Ascending aorta (tissue), 2 donors: ENCODE measurements around the gene CDCA5. TPM values are rescaled to one million over a fixed set of nuclear protein-coding genes. Genes with fewer than 3 reads are reported as not detected.

ENCODE experiments used
- DNase-seq, 2 donors: peaks; one replicate each; pipeline ENCODE4 v3.0.0-alpha.2; 2019; ENCODE audit warnings: low spot score in 2 of 2
- H3K27ac ChIP-seq, 2 donors: fragments of 200-600 bp; sonication (generic); one replicate each; pipeline ENCODE4 v1.5.1; 2016 to 2017; ENCODE audit warnings: mild to moderate bottlenecking in 1 of 2
- H3K27me3 ChIP-seq: fragments of 200-600 bp; sonication (generic); one replicate; pipeline ENCODE4 v1.5.1; 2017
- H3K36me3 ChIP-seq, 2 donors: fragments of 200-600 bp; sonication (generic); one replicate each; pipeline ENCODE4 v1.5.1; 2016
- H3K4me1 ChIP-seq, 2 donors: fragments of 200-600 bp; sonication (generic); one replicate each; pipeline ENCODE4 v1.5.1; 2016 to 2017; ENCODE audit warnings: mild to moderate bottlenecking in 1 of 2
- H3K4me3 ChIP-seq, 2 donors: fragments of 200-600 bp; sonication (generic); one replicate each; pipeline ENCODE4 v1.5.1; 2016 to 2017; ENCODE audit warnings: mild to moderate bottlenecking in 1 of 2
- H3K9me3 ChIP-seq, 2 donors: fragments of 200-600 bp; sonication (generic); one replicate each; pipeline ENCODE4 v1.5.1; 2016
- intact Hi-C: fragments of 100-400 bp; cut with DNase I; formaldehyde crosslinking; loops from one replicate; pipeline ENCODE4 v1.15.1; 2023
- total RNA-seq: library from RNA; depleted of rRNA; stranded (reverse); fragments of >200 nt; gene quantifications from one replicate; pipeline ENCODE4 v1.1.0, GENCODE V29; 2016
- TF ChIP-seq, protein P1 (sequence below), 3 experiments: fragments of 200-600 bp in 2 of 3; fragments of 450-650 bp in 1 of 3; sonication (generic) in 2 of 3; IDR thresholded peaks; one replicate each; pipeline ENCODE4 v1.5.1; 2016 to 2019; ENCODE audit warnings: antibody characterized with exemption in 3 of 3, mild to moderate bottlenecking in 1 of 3, moderate library complexity in 1 of 3

The CDCA5 gene
- total RNA-seq, 1 donor from 2014 or later: not detected

DNA sequence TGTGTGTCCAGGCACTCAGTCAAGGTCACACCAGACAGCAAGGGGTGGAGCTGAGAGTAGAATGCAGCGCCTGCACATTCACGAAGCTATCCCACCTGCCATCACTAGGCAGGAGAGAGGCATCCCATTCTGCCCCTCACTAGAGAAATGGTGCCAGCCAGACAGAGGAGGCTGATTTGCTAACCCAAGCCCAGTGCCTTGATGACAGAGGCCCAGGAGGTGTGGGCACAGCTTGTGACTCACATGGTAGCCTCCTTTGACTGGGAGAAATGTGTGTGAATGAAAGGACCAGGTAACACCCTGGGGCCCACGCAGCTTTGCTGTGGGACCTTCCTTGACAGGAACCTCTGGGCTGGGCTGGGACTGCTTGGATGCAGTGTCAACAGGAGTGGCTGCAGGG is 20.3 kb downstream of the CDCA5 start:
- DNase-seq: no peak
- TF ChIP-seq, protein P1, sequence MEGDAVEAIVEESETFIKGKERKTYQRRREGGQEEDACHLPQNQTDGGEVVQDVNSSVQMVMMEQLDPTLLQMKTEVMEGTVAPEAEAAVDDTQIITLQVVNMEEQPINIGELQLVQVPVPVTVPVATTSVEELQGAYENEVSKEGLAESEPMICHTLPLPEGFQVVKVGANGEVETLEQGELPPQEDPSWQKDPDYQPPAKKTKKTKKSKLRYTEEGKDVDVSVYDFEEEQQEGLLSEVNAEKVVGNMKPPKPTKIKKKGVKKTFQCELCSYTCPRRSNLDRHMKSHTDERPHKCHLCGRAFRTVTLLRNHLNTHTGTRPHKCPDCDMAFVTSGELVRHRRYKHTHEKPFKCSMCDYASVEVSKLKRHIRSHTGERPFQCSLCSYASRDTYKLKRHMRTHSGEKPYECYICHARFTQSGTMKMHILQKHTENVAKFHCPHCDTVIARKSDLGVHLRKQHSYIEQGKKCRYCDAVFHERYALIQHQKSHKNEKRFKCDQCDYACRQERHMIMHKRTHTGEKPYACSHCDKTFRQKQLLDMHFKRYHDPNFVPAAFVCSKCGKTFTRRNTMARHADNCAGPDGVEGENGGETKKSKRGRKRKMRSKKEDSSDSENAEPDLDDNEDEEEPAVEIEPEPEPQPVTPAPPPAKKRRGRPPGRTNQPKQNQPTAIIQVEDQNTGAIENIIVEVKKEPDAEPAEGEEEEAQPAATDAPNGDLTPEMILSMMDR (IDR thresholded peaks at IDR 0.05): no peak
- Histone ChIP-seq H3K27me3 (no peaks in the 10 kb centered on the region), H3K36me3 (no peaks in the 10 kb centered on the region), H3K27ac (no peak overlapping the region), H3K4me3 (no peak overlapping the region), H3K4me1 (no peaks in the 10 kb centered on the region), H3K9me3 (no peaks in the 10 kb centered on the region)
- intact Hi-C loops: no loop called here

DNA sequence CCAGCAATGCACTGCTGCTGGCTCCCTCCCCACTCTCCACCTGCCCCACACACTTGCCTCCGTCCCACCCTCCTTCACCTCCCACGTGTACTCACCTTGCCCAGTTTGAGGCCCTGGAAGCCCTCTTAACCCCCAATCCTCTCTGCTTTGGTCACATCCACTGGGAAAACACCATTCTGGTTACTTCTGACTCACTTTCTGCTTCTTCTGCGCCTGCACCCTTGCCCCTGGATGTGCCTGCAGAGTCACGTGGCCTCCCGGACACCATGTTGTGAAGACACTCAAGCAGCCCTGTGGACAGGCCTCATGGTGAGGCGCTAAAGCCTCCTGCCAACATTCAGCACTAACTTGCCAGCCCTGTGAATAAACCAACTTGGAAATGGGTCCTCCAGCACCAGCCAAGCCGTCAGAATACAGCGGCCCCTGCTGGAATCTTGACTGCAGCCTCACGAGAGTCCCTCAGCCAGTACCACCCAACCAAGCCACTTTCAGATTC is 22.9 kb downstream of the CDCA5 start:
- no peaks in the 10 kb centered on the region for H3K27me3 ChIP-seq
- intact Hi-C loops: no loop called here
- TF ChIP-seq, protein P1 (IDR thresholded peaks at IDR 0.05): no peak
- H3K27ac ChIP-seq: no peak overlapping the region
- no peak overlapping the region for H3K4me3 ChIP-seq
- no peaks in the 10 kb centered on the region for H3K36me3 ChIP-seq
- H3K9me3 ChIP-seq: no peaks in the 10 kb centered on the region
- no peaks in the 10 kb centered on the region for H3K4me1 ChIP-seq
- no peak for DNase-seq

DNA sequence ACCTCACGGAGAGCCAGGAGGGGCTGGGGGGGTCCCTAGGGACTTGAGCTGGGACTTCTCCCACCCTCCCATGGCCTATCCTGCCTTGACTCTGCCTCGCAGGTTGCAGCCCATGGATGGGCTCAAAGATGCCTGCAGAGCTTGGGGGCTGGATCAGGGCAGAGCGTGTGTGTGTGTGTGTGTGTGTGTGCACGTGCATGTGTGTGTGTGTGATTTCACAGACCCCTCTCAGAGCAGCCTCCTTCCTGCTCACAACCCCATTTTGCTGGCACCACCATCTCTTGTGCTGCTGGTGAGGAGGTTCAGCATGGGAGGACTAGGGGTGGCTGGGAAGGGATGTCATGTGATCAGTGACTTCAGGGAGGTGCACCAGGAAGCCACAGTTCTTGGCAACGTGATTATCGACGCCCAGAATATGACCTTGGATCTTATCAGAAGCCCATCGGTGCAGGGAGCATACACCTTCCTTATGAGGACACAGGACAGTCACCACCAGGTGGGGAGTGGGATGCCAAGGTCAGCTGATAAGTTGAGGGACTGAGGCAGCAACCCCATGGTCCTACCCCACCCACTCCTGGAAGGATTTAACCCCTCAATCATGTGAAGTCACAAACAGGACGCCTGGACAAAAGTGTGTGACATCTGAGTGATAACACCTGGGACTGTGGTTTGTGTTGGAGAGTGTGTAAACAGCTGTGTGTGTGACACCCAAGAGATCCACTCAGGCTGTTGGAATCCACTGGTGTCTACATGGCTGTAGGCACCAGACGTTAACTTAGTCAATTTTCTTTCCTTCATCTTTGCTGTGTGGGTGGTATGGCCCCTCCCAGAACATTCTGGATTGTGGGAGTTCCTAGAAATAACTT is 23.6 kb downstream of the CDCA5 start:
- H3K27ac ChIP-seq: no peak overlapping the region
- intact Hi-C loops: no loop called here

DNA sequence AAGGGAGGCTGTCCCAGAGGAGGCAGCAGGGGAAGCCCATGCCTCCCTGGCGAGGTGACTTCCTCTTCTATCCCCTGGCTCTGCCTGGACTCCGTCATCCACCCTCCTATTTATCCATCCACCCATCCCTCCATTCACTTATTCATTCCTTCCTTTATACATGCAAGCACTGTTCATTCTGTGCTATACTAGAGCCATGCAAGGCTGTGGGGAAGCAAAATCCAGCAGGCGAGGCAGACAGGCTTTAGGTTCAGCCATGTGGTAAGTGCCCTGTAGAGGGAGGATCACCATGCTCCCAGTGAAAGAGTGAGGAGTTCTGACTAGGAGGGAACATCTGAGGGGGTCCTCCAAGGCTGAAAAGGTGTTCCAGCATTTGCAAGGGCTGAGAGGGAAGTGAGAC is 24.3 kb downstream of the CDCA5 start:
- no peaks in the 10 kb centered on the region for H3K27me3 ChIP-seq
- no peaks in the 10 kb centered on the region for H3K9me3 ChIP-seq
- H3K4me3 ChIP-seq: no peak overlapping the region
- no peaks in the 10 kb centered on the region for H3K4me1 ChIP-seq
- H3K27ac ChIP-seq: no peak overlapping the region
- no peaks in the 10 kb centered on the region for H3K36me3 ChIP-seq
- no peak for DNase-seq
- TF ChIP-seq, protein P1 (IDR thresholded peaks at IDR 0.05): no peak
- intact Hi-C loops: no loop called here

More for the DNA sequence above, 23.6 kb downstream of the CDCA5 start:
- no peaks in the 10 kb centered on the region for H3K27me3 ChIP-seq
- H3K4me1 ChIP-seq: no peaks in the 10 kb centered on the region
- H3K36me3 ChIP-seq: no peaks in the 10 kb centered on the region
- H3K4me3 ChIP-seq: no peak overlapping the region
- H3K9me3 ChIP-seq: no peaks in the 10 kb centered on the region
- DNase-seq: no peak
- TF ChIP-seq, protein P1 (IDR thresholded peaks at IDR 0.05): no peak

DNA sequence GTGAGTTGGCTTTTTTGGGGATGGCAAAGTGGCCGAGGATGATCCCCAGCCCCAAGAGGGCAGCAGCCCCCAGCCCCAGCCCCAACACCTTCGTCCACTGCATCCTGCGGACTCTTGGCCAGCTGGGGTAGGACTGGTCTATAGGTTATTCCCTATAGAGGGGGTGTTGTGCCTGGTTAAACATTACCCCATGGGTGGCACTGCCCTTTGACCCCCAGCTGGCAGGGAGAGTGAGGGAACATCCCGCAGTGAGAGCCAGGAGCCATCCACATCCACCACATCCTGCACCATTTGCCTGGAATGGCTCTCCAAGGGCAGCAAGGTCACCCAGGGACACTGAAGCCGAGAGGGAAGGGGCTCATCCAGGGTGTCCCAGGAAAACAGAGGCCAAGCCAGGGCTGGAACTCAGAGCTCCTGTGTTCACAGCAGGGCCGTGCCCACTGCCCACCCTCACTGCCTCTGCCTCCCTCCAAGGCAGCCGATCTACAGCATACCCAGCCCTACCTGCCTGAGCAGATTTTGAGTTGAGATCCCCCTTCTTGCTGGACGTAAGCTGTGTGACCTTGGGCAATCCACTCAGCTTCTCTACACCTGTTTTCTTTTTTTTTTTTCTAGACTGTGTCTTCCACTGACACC is 25.3 kb downstream of the CDCA5 start, which contains the start of gene NAALADL1:
Gene NAALADL1 (minus strand): TSS at position 135 of the 636 bp plus-strand sequence. CDS start 32 bp downstream, at position 103.
- intact Hi-C loops: no loop called here
- no peak within 1 kb of the TSS for H3K27ac ChIP-seq
- H3K9me3 ChIP-seq: no peaks in the 10 kb centered on the region
- H3K4me3 ChIP-seq: no peak within 1 kb of the TSS
- TF ChIP-seq, protein P1 (IDR thresholded peaks at IDR 0.05): no peak
- no peaks in the 10 kb centered on the region for H3K4me1 ChIP-seq
- DNase-seq: no peak
- H3K36me3 ChIP-seq: no peaks in the 10 kb centered on the region
- no peaks in the 10 kb centered on the region for H3K27me3 ChIP-seq
